ENCODE data around the gene EPHB6. TPM values are rescaled to one million over a fixed set of nuclear protein-coding genes. Genes with fewer than 3 reads are reported as not detected.

EPHB6 gene
- total RNA-seq, 2 donors from 2014 or later, result 37.1 to 84.0 TPM

GRCh38 chr7:142817506-142817905 lies 37.4 kb upstream of the EPHB6 start:
- TF ChIP-seq POLR2A (IDR thresholded peaks at IDR 0.05), result no peak
- no peak for TF ChIP-seq CTCF (IDR thresholded peaks at IDR 0.05)
- WGBS, 2 donors, result 69 to 72% methylated on average over 2 of the region's 2 CpGs
- H3K27me3 ChIP-seq, result no peaks in the 10 kb centered on the region

GRCh38 chr7:142819530-142819929 lies 35.3 kb upstream of the EPHB6 start:
- Histone ChIP-seq H3K36me3 (replicated peaks in 1 of 2; ENCODE audit: insufficient read depth in 1 of 2, low read depth in 2 of 2) (no peaks in the 10 kb centered on the region), H3K4me3 (no peak overlapping the region), H3K9me3 (no peaks in the 10 kb centered on the region), H3K27ac (no peak overlapping the region), H3K4me1 (no peaks in the 10 kb centered on the region), H3K27me3 (no peaks in the 10 kb centered on the region)
- TF ChIP-seq POLR2A (IDR thresholded peaks at IDR 0.05) (no peak), CTCF (IDR thresholded peaks at IDR 0.05) (no peak)
- 69 to 83% methylated on average over 5 of the region's 5 CpGs for WGBS, 2 donors
- intact Hi-C loops (cut with DNase I), result no loop called here
- DNase-seq (no peak), ATAC-seq (no peak)

More at GRCh38 chr7:142817506-142817905, 37.4 kb upstream of the EPHB6 start:
- H3K4me1 ChIP-seq, result peaks cover 3% of the 10 kb centered on the region
- DNase-seq (no peak), ATAC-seq (no peak)
- no peaks in the 10 kb centered on the region for H3K36me3 ChIP-seq (replicated peaks in 1 of 2; ENCODE audit: insufficient read depth in 1 of 2, low read depth in 2 of 2)
- H3K27ac ChIP-seq, result no peak overlapping the region
- no peak overlapping the region for H3K4me3 ChIP-seq
- no peaks in the 10 kb centered on the region for H3K9me3 ChIP-seq
- intact Hi-C loops (cut with DNase I), result no loop called here

- Histone ChIP-seq H3K27me3 (no peaks in the 10 kb centered on the region), H3K4me1 (no peaks in the 10 kb centered on the region), H3K4me3 (no peak overlapping the region), H3K36me3 (replicated peaks in 1 of 2; ENCODE audit: insufficient read depth in 1 of 2, low read depth in 2 of 2) (no peaks in the 10 kb centered on the region), H3K27ac (no peak overlapping the region), H3K9me3 (no peaks in the 10 kb centered on the region)
- 0% methylated on average over 1 of the region's 1 CpG for WGBS, 2 donors
- TF ChIP-seq CTCF (IDR thresholded peaks at IDR 0.05) (no peak), POLR2A (IDR thresholded peaks at IDR 0.05) (no peak)
- intact Hi-C loops (cut with DNase I), result no loop called here
- DNase-seq (no peak), ATAC-seq (no peak)
These were observed 32.2 kb upstream of the EPHB6 start for GRCh38 chr7:142822714-142823113.

GRCh38 chr7:142827951-142828500 lies 26.9 kb upstream of the EPHB6 start:
- WGBS, 2 donors, result 25 to 31% methylated on average over 1 of the region's 1 CpG
- Histone ChIP-seq H3K27me3 (no peaks in the 10 kb centered on the region), H3K4me3 (no peak overlapping the region), H3K36me3 (replicated peaks in 1 of 2; ENCODE audit: insufficient read depth in 1 of 2, low read depth in 2 of 2) (no peaks in the 10 kb centered on the region), H3K9me3 (no peaks in the 10 kb centered on the region), H3K4me1 (no peaks in the 10 kb centered on the region), H3K27ac (no peak overlapping the region)
- TF ChIP-seq POLR2A (IDR thresholded peaks at IDR 0.05) (no peak), CTCF (IDR thresholded peaks at IDR 0.05) (no peak)
- DNase-seq (no peak), ATAC-seq (no peak)
- intact Hi-C loops (cut with DNase I), result no loop called here

GRCh38 chr7:142832417-142832816 lies 22.5 kb upstream of the EPHB6 start:
- Histone ChIP-seq H3K27me3 (no peaks in the 10 kb centered on the region), H3K36me3 (replicated peaks in 1 of 2; ENCODE audit: insufficient read depth in 1 of 2, low read depth in 2 of 2) (no peaks in the 10 kb centered on the region), H3K4me3 (no peak overlapping the region), H3K4me1 (no peaks in the 10 kb centered on the region), H3K27ac (no peak overlapping the region), H3K9me3 (no peaks in the 10 kb centered on the region)
- ATAC-seq, result no peak
- TF ChIP-seq POLR2A (IDR thresholded peaks at IDR 0.05) (no peak), CTCF (IDR thresholded peaks at IDR 0.05) (no peak)
- intact Hi-C loops (cut with DNase I), result no loop called here
- WGBS, 2 donors, result 58 to 73% methylated on average over 2 of the region's 2 CpGs
- DNase-seq, result no peak
